ENCODE results near the gene CMYA5.

The CMYA5 gene

GRCh38 chr5:79727451-79728355, 38.1 kb downstream of the CMYA5 start:
- no peaks in the 10 kb centered on the region for H3K4me1 ChIP-seq (ENCODE audit: control insufficient read depth, insufficient read depth, low read length)
- no peaks in the 10 kb centered on the region for H3K36me3 ChIP-seq (ENCODE audit: control insufficient read depth, insufficient read depth, low read length)
- H3K27me3 ChIP-seq (ENCODE audit: control insufficient read depth, insufficient read depth, low read length, poor library complexity, severe bottlenecking), result no peaks in the 10 kb centered on the region
- H3K9me3 ChIP-seq (ENCODE audit: control insufficient read depth, low read length), result no peaks in the 10 kb centered on the region
- H3K4me3 ChIP-seq (ENCODE audit: insufficient read depth, low read depth, low read length), result no peak overlapping the region
- 95 to 96% methylated on average over 13 to 14 of the region's 14 CpGs for WGBS, 2 experiments
- H3K27ac ChIP-seq (ENCODE audit: insufficient read depth, low read depth, low read length, poor library complexity, severe bottlenecking), result no peak overlapping the region

DNA sequence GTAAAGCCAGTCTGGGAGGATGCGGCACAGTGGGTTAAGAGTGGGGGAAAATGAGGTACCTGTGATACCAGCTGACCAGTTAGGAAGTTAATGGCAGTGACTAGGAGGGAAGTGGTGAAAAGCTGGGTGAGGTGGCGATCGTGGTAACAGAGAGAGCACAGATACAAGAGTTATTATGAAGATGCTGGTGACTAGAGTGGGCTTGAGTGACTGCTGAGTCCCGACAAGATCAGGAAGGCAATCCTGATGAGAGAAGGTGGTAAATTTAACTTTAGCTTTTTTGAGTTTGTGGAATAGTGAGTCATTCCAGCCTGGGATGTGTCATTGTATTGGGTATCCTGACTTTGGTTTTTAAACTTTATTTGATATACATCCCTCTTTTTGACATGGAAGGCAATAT, 38.8 kb downstream of the CMYA5 start:
- WGBS, 2 experiments, result 93 to 96% methylated on average over 4 of the region's 4 CpGs
- Histone ChIP-seq H3K4me3 (ENCODE audit: insufficient read depth, low read depth, low read length) (no peak overlapping the region), H3K27ac (ENCODE audit: insufficient read depth, low read depth, low read length, poor library complexity, severe bottlenecking) (no peak overlapping the region), H3K36me3 (ENCODE audit: control insufficient read depth, insufficient read depth, low read length) (no peaks in the 10 kb centered on the region), H3K4me1 (ENCODE audit: control insufficient read depth, insufficient read depth, low read length) (no peaks in the 10 kb centered on the region), H3K27me3 (ENCODE audit: control insufficient read depth, insufficient read depth, low read length, poor library complexity, severe bottlenecking) (no peaks in the 10 kb centered on the region), H3K9me3 (ENCODE audit: control insufficient read depth, low read length) (no peaks in the 10 kb centered on the region)

GRCh38 chr5:79729679-79730078, 40.0 kb downstream of the CMYA5 start:
- 93 to 98% methylated on average over 2 of the region's 2 CpGs for WGBS, 2 experiments
- no peaks in the 10 kb centered on the region for H3K9me3 ChIP-seq (ENCODE audit: control insufficient read depth, low read length)
- no peaks in the 10 kb centered on the region for H3K36me3 ChIP-seq (ENCODE audit: control insufficient read depth, insufficient read depth, low read length)
- no peak overlapping the region for H3K27ac ChIP-seq (ENCODE audit: insufficient read depth, low read depth, low read length, poor library complexity, severe bottlenecking)
- no peak overlapping the region for H3K4me3 ChIP-seq (ENCODE audit: insufficient read depth, low read depth, low read length)
- H3K27me3 ChIP-seq (ENCODE audit: control insufficient read depth, insufficient read depth, low read length, poor library complexity, severe bottlenecking), result no peaks in the 10 kb centered on the region
- no peaks in the 10 kb centered on the region for H3K4me1 ChIP-seq (ENCODE audit: control insufficient read depth, insufficient read depth, low read length)

DNA sequence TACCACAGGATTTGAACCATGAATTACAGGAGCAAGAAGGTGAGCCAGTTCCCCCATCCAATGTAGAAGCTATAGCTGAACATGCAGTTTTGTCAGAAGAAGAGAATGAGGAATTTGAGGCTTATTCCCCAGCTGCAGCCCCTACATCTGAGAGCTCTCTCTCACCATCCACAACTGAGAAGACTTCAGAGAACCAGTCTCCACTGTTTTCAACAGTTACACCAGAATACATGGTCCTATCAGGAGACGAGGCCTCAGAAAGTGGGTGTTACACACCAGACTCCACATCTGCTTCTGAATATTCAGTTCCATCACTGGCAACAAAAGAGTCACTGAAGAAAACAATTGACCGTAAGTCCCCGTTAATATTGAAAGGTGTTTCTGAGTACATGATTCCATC, 40.9 kb downstream of the CMYA5 start:
- H3K9me3 ChIP-seq (ENCODE audit: control insufficient read depth, low read length), result no peaks in the 10 kb centered on the region
- WGBS, 2 experiments, result 94% methylated on average over 3 of the region's 3 CpGs
- H3K36me3 ChIP-seq (ENCODE audit: control insufficient read depth, insufficient read depth, low read length), result no peaks in the 10 kb centered on the region
- no peak overlapping the region for H3K27ac ChIP-seq (ENCODE audit: insufficient read depth, low read depth, low read length, poor library complexity, severe bottlenecking)
- H3K27me3 ChIP-seq (ENCODE audit: control insufficient read depth, insufficient read depth, low read length, poor library complexity, severe bottlenecking), result no peaks in the 10 kb centered on the region
- H3K4me3 ChIP-seq (ENCODE audit: insufficient read depth, low read depth, low read length), result no peak overlapping the region
- H3K4me1 ChIP-seq (ENCODE audit: control insufficient read depth, insufficient read depth, low read length), result no peaks in the 10 kb centered on the region

- H3K27me3 ChIP-seq (ENCODE audit: control insufficient read depth, insufficient read depth, low read length, poor library complexity, severe bottlenecking), result no peaks in the 10 kb centered on the region
These were observed 42.1 kb downstream of the CMYA5 start for GRCh38 chr5:79731775-79732174.

DNA sequence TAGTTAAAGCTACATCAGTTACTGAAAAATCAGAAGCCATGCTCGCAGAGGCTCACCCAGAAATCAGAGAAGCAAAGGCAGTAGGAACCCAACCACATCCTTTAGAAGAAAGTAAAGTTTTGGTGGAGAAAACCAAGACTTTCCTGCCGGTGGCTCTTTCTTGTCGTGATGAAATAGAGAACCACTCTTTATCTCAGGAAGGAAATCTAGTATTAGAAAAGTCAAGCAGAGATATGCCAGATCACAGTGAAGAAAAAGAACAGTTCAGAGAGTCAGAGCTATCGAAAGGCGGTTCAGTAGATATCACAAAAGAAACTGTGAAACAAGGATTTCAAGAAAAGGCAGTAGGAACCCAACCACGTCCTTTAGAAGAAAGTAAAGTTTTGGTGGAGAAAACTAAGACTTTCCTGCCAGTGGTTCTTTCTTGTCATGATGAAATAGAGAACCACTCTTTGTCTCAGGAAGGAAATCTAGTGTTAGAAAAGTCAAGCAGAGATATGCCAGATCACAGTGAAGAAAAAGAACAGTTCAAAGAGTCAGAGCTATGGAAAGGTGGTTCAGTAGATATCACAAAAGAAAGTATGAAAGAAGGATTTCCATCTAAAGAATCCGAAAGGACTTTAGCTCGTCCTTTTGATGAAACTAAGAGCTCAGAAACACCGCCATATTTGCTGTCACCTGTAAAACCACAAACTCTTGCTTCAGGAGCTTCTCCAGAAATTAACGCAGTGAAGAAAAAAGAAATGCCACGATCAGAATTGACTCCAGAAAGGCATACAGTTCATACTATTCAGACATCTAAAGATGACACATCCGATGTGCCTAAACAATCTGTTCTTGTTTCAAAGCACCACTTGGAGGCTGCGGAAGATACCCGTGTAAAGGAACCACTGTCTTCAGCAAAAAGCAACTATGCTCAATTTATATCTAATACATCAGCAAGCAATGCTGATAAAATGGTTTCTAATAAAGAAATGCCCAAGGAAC, 47.2 kb downstream of the CMYA5 start:
- H3K27ac ChIP-seq (ENCODE audit: insufficient read depth, low read depth, low read length, poor library complexity, severe bottlenecking), result no peak overlapping the region
- H3K36me3 ChIP-seq (ENCODE audit: control insufficient read depth, insufficient read depth, low read length), result no peaks in the 10 kb centered on the region
- no peak overlapping the region for H3K4me3 ChIP-seq (ENCODE audit: insufficient read depth, low read depth, low read length)
- no peaks in the 10 kb centered on the region for H3K9me3 ChIP-seq (ENCODE audit: control insufficient read depth, low read length)
- 93 to 94% methylated on average over 14 of the region's 14 CpGs for WGBS, 2 experiments
- no peaks in the 10 kb centered on the region for H3K4me1 ChIP-seq (ENCODE audit: control insufficient read depth, insufficient read depth, low read length)
- H3K27me3 ChIP-seq (ENCODE audit: control insufficient read depth, insufficient read depth, low read length, poor library complexity, severe bottlenecking), result no peaks in the 10 kb centered on the region

More at GRCh38 chr5:79731775-79732174, 42.1 kb downstream of the CMYA5 start:
- no peak overlapping the region for H3K27ac ChIP-seq (ENCODE audit: insufficient read depth, low read depth, low read length, poor library complexity, severe bottlenecking)
- 90 to 91% methylated on average over 2 of the region's 2 CpGs for WGBS, 2 experiments
- H3K36me3 ChIP-seq (ENCODE audit: control insufficient read depth, insufficient read depth, low read length), result no peaks in the 10 kb centered on the region
- no peaks in the 10 kb centered on the region for H3K4me1 ChIP-seq (ENCODE audit: control insufficient read depth, insufficient read depth, low read length)
- no peak overlapping the region for H3K4me3 ChIP-seq (ENCODE audit: insufficient read depth, low read depth, low read length)
- no peaks in the 10 kb centered on the region for H3K9me3 ChIP-seq (ENCODE audit: control insufficient read depth, low read length)

GRCh38 chr5:79738349-79738748, 48.7 kb downstream of the CMYA5 start:
- no peaks in the 10 kb centered on the region for H3K9me3 ChIP-seq (ENCODE audit: control insufficient read depth, low read length)
- H3K4me1 ChIP-seq (ENCODE audit: control insufficient read depth, insufficient read depth, low read length), result no peaks in the 10 kb centered on the region
- H3K27me3 ChIP-seq (ENCODE audit: control insufficient read depth, insufficient read depth, low read length, poor library complexity, severe bottlenecking), result no peaks in the 10 kb centered on the region
- no peaks in the 10 kb centered on the region for H3K36me3 ChIP-seq (ENCODE audit: control insufficient read depth, insufficient read depth, low read length)
- WGBS, 2 experiments, result 92 to 94% methylated on average over 5 of the region's 5 CpGs
- no peak overlapping the region for H3K27ac ChIP-seq (ENCODE audit: insufficient read depth, low read depth, low read length, poor library complexity, severe bottlenecking)
- H3K4me3 ChIP-seq (ENCODE audit: insufficient read depth, low read depth, low read length), result no peak overlapping the region

DNA sequence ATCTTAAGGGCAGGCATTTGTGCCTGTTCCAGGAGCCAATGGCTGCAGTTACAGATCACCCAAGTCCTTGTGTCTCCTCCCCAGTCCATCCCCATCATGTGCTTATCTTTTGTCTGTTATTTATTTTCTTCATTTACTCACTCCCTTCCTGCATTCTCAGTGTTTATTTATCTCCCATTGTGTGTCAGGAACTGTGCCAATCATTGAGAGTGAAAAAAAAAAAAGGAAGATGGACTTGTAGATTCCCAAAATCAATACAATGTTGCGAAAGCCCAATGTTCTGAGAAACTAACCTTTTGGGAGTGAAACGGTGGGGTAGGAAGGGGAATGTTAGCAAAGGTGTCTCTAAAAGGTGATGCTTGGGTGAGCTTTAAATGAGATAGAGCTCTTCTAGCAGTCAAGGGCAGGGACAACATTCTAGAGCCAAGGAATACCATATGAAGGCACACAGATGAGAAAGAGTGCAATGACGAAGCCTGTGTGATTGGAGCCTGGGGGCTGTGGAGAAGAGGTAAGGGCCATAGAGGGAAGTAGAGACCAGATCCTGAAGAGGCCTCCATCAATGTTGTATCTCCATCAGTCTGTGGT, 53.0 kb downstream of the CMYA5 start:
- WGBS, 2 experiments, result 94 to 99% methylated on average over 3 of the region's 3 CpGs
- Histone ChIP-seq H3K27me3 (ENCODE audit: control insufficient read depth, insufficient read depth, low read length, poor library complexity, severe bottlenecking) (no peaks in the 10 kb centered on the region), H3K27ac (ENCODE audit: insufficient read depth, low read depth, low read length, poor library complexity, severe bottlenecking) (no peak overlapping the region), H3K36me3 (ENCODE audit: control insufficient read depth, insufficient read depth, low read length) (no peaks in the 10 kb centered on the region), H3K4me3 (ENCODE audit: insufficient read depth, low read depth, low read length) (no peak overlapping the region), H3K9me3 (ENCODE audit: control insufficient read depth, low read length) (no peaks in the 10 kb centered on the region), H3K4me1 (ENCODE audit: control insufficient read depth, insufficient read depth, low read length) (no peaks in the 10 kb centered on the region)

- H3K9me3 ChIP-seq (ENCODE audit: control insufficient read depth, low read length), result no peaks in the 10 kb centered on the region
- no peak overlapping the region for H3K4me3 ChIP-seq (ENCODE audit: insufficient read depth, low read depth, low read length)
- H3K27me3 ChIP-seq (ENCODE audit: control insufficient read depth, insufficient read depth, low read length, poor library complexity, severe bottlenecking), result no peaks in the 10 kb centered on the region
- H3K4me1 ChIP-seq (ENCODE audit: control insufficient read depth, insufficient read depth, low read length), result no peaks in the 10 kb centered on the region
- H3K27ac ChIP-seq (ENCODE audit: insufficient read depth, low read depth, low read length, poor library complexity, severe bottlenecking), result no peak overlapping the region
- H3K36me3 ChIP-seq (ENCODE audit: control insufficient read depth, insufficient read depth, low read length), result no peaks in the 10 kb centered on the region
- 76 to 79% methylated on average over 5 to 7 of the region's 7 CpGs for WGBS, 2 experiments
These were observed 54.4 kb downstream of the CMYA5 start for GRCh38 chr5:79743846-79744605.
